ENCODE measurements around the gene JAK2.

- TF ChIP-seq POLR2AphosphoS5 (IDR thresholded peaks at IDR 0.05; ENCODE audit: low read depth, low read length) (no peak), RFX5 (IDR thresholded peaks at IDR 0.05; ENCODE audit: low read length) (no peak), ZBTB33 (IDR thresholded peaks at IDR 0.05; ENCODE audit: borderline replicate concordance, low read depth) (no peak), TAF1 (IDR thresholded peaks at IDR 0.05; ENCODE audit: borderline replicate concordance, low read depth, low read length) (no peak), USF1 (IDR thresholded peaks at IDR 0.05; ENCODE audit: borderline replicate concordance, low read depth) (no peak), EP300 (IDR thresholded peaks at IDR 0.05; ENCODE audit: borderline replicate concordance in 1 of 2, low read depth in 1 of 2, low read length in 1 of 2) (no peak), RAD21 (IDR thresholded peaks at IDR 0.05; ENCODE audit: low read length) (no peak), MEF2A (IDR thresholded peaks at IDR 0.05; ENCODE audit: borderline replicate concordance, low read depth) (no peak), GATA2 (CRISPR knock-in tag; IDR thresholded peaks at IDR 0.05) (no peak), YY1 (IDR thresholded peaks at IDR 0.05; ENCODE audit: low read depth) (no peak), ELF1 (IDR thresholded peaks at IDR 0.05) (no peak), RXRA (IDR thresholded peaks at IDR 0.05; ENCODE audit: borderline replicate concordance, low read depth) (no peak), SIN3A (IDR thresholded peaks at IDR 0.05; ENCODE audit: borderline replicate concordance, low read depth, low read length) (no peak)
- TF ChIP-seq, protein P1, sequence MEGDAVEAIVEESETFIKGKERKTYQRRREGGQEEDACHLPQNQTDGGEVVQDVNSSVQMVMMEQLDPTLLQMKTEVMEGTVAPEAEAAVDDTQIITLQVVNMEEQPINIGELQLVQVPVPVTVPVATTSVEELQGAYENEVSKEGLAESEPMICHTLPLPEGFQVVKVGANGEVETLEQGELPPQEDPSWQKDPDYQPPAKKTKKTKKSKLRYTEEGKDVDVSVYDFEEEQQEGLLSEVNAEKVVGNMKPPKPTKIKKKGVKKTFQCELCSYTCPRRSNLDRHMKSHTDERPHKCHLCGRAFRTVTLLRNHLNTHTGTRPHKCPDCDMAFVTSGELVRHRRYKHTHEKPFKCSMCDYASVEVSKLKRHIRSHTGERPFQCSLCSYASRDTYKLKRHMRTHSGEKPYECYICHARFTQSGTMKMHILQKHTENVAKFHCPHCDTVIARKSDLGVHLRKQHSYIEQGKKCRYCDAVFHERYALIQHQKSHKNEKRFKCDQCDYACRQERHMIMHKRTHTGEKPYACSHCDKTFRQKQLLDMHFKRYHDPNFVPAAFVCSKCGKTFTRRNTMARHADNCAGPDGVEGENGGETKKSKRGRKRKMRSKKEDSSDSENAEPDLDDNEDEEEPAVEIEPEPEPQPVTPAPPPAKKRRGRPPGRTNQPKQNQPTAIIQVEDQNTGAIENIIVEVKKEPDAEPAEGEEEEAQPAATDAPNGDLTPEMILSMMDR (IDR thresholded peaks at IDR 0.05), result no peak
These were observed 11.8 kb upstream of the JAK2 start for GRCh38 chr9:4973246-4973645.
